Measurements from ENCODE around the gene SHC1. TPM values are rescaled to one million over a fixed set of nuclear protein-coding genes. Genes with fewer than 3 reads are reported as not detected.

The SHC1 gene
- total RNA-seq, 1 experiment from 2014 or later, result 199 TPM

GRCh38 chr1:154934358-154934948, 36.1 kb downstream of the SHC1 start (continued):
- TF ChIP-seq E2F4 (CRISPR knock-in tag; IDR thresholded peaks at IDR 0.05; ENCODE audit: borderline replicate concordance, low read depth), result no peak
- TF ChIP-seq ZNF281 (CRISPR knock-in tag; IDR thresholded peaks at IDR 0.05), result no peak
- TF ChIP-seq CREM (CRISPR knock-in tag; IDR thresholded peaks at IDR 0.05), result no peak

GRCh38 chr1:154931940-154932487, 38.5 kb downstream of the SHC1 start:
- TF ChIP-seq GABPB1 (CRISPR knock-in tag; IDR thresholded peaks at IDR 0.05) (peak; percentile 29), E2F4 (CRISPR knock-in tag; IDR thresholded peaks at IDR 0.05; ENCODE audit: borderline replicate concordance, low read depth) (no peak)
- H3K9me3 Mint-ChIP-seq, result no peaks in the 10 kb centered on the region
- peaks cover 4% of the 10 kb centered on the region for H3K4me1 Mint-ChIP-seq
- no peak for DNase-seq (ENCODE audit: low spot score)
- CTCF ChIA-PET, result interaction anchor here (0.8 to 1.6 kb wide), 3 partner anchors 12 to 385 kb away, joined by 3 to 5 read pairs (median 3); partner anchors contain the start of gene PBXIP1
- H3K4me3 Mint-ChIP-seq, result no peak overlapping the region
- no peak overlapping the region for H3K27ac Mint-ChIP-seq
- POLR2A ChIA-PET, result interaction anchor here (0.5 kb wide), 1 partner anchor 15 kb away, joined by 7 read pairs; no protein-coding TSS in a partner anchor
- no peak for ATAC-seq
- H3K27me3 Mint-ChIP-seq (ENCODE audit: low read depth), result peaks cover 3% of the 10 kb centered on the region; the same call in 1 of the 2 replicates
- peaks cover 8% of the 10 kb centered on the region for H3K36me3 Mint-ChIP-seq

GRCh38 chr1:154926201-154926600, 44.3 kb downstream of the SHC1 start:
- Mint-ChIP-seq H3K4me1 (no peaks in the 10 kb centered on the region), H3K36me3 (peaks cover 19% of the 10 kb centered on the region), H3K9me3 (no peaks in the 10 kb centered on the region), H3K27ac (peak overlapping the region; percentile 50; the same call in 1 of the 2 replicates), H3K4me3 (no peak overlapping the region), H3K27me3 (ENCODE audit: low read depth) (no peaks in the 10 kb centered on the region)
- ChIA-PET POLR2A (interaction anchor here (1.1 kb wide), 1 partner anchor 10 kb away, joined by 3 read pairs; the partner anchor contains the start of gene PMVK), CTCF (interaction anchor here (1.1 kb wide), 1 partner anchor 11 kb away, joined by 3 read pairs; the partner anchor contains the start of gene PMVK)
- ATAC-seq (no peak), DNase-seq (ENCODE audit: low spot score) (no peak)
- no peak for TF ChIP-seq SOX15 (CRISPR knock-in tag; IDR thresholded peaks at IDR 0.05)
- TF ChIP-seq ZNF317 (CRISPR knock-in tag; IDR thresholded peaks at IDR 0.05; ENCODE audit: borderline replicate concordance, low read depth), result 0 out of 2 replicates have a peak, but pooled peaks have one; percentile 15

- DNase-seq (ENCODE audit: low spot score), result no peak
- H3K27ac Mint-ChIP-seq, result no peak overlapping the region
- ChIA-PET CTCF (interaction anchor here (1.1 kb wide), 1 partner anchor 11 kb away, joined by 3 read pairs; the partner anchor contains the start of gene PMVK), POLR2A (interaction anchor here (1.1 kb wide), 1 partner anchor 11 kb away, joined by 3 read pairs; the partner anchor contains the start of gene PMVK)
- H3K9me3 Mint-ChIP-seq, result no peaks in the 10 kb centered on the region
- H3K27me3 Mint-ChIP-seq (ENCODE audit: low read depth), result no peaks in the 10 kb centered on the region
- no peak for TF ChIP-seq E2F4 (CRISPR knock-in tag; IDR thresholded peaks at IDR 0.05; ENCODE audit: borderline replicate concordance, low read depth)
- TF ChIP-seq SMAD3 (CRISPR knock-in tag; IDR thresholded peaks at IDR 0.05; ENCODE audit: borderline replicate concordance), result no peak
- no peak for TF ChIP-seq PREB (CRISPR knock-in tag; IDR thresholded peaks at IDR 0.05; ENCODE audit: borderline replicate concordance)
- no peak for TF ChIP-seq FOXJ3 (CRISPR knock-in tag; IDR thresholded peaks at IDR 0.05; ENCODE audit: borderline replicate concordance)
- TF ChIP-seq SOX15 (CRISPR knock-in tag; IDR thresholded peaks at IDR 0.05), result no peak
- ATAC-seq, result no peak
- H3K4me1 Mint-ChIP-seq, result no peaks in the 10 kb centered on the region
- H3K4me3 Mint-ChIP-seq, result no peak overlapping the region
- peaks cover 19% of the 10 kb centered on the region for H3K36me3 Mint-ChIP-seq
These were observed 45.0 kb downstream of the SHC1 start for GRCh38 chr1:154925335-154926170.
